HG03378 (cell line): ENCODE results near the gene SLC6A6.

Experiments
- ATAC-seq: cut with Tn5 transposase; IDR thresholded peaks from one replicate; pipeline ENCODE4 v1.9.1; 2021; ENCODE audit warnings: mild to moderate bottlenecking, moderate library complexity; ENCODE audit not compliant: unreplicated experiment

Gene SLC6A6

DNA sequence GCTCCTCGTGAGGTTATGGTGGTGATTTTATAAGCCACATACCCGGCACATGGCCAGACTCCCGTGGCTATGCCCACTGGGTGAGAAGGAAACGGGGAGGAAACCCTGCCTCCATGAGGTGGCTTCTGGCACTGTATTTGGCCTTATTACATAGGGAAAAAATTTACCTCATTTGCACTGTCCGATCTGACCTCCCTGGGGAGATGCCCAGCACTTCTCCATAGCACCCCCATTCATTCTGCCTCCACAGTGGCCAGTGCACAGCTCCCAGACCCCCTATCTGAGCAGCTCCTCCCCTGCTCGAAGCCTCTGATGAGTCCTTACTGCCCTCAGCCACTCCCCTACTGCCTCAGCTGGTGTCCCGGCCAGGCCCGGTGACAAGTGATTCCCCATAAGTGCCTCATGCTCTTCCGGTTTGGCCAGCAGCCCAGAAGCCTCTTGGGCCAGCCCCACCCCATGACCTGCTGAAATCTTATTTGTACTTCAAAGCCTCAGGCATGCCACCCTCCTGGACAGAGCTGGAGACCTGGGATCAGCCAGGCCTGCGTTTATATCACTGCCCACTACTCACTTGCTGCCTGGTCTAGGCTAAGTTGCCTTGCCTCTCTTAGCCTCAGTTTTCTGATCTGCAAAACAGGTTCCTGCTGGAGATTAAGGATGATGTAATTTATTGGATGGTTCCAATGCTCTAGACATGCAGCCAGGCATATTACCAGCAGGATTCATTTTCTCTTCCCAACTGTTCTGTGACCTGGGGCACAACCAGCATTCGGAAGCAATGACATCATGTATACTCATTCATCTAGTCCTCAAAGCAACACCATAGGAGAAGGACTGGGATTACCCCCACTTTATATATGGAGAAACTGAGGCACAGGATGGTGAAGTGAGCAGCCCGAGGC is 30.6 kb upstream of the SLC6A6 start:
- no peak for ATAC-seq

DNA sequence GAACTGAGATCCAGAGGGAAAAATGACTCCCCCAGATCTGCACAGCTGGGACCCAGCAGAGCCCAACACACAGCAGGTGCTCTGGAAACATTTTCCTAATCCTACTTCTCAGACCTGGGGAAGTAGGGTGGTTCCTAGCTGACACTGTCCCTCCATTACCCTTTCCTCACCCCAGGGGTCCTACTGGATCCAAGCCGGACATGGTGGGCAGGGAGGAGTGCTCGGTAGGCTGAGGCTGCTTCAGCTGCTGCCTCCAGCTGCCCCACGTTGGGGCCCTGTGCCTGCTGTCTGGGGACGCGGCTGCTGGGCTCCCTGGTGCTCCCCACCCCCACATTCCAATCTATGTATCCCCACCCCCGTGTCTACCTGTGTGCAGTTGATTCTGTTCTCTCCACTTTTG is 29.8 kb upstream of the SLC6A6 start:
- no peak for ATAC-seq

GRCh38 chr3:14373753-14374376 is 28.5 kb upstream of the SLC6A6 start:
- no peak for ATAC-seq

- ATAC-seq: no peak
Observed at GRCh38 chr3:14374444-14374883, 27.9 kb upstream of the SLC6A6 start.

DNA sequence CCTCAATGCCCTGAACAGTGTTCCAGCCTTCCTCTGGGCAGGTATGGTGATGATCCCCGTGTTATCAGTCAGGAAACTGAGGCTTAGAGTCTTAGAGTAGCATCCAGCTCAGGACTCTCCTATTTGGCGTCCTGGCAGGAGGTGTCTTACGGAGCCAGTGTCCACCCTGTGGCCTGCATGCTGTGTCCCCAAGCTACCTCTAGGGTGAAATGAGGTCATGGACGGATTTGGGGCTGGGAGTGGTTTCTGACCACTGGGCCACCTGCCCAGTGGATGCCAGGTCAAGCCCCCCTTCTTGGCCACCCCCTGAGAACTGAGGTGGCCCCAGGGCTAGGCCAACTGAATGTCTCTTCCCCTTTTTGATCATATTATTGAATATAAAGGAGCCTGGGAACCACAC is 27.2 kb upstream of the SLC6A6 start:
- no peak for ATAC-seq

GRCh38 chr3:14376348-14377043 is 25.9 kb upstream of the SLC6A6 start:
- no peak for ATAC-seq

GRCh38 chr3:14377044-14377837 is 25.2 kb upstream of the SLC6A6 start:
- ATAC-seq: no peak

- peak; percentile 73 for ATAC-seq
Observed at GRCh38 chr3:14377838-14378169, 24.6 kb upstream of the SLC6A6 start.

- ATAC-seq: no peak
Observed at GRCh38 chr3:14378415-14378814, 24.0 kb upstream of the SLC6A6 start.

- no peak for ATAC-seq
Observed at GRCh38 chr3:14379843-14380242, 22.6 kb upstream of the SLC6A6 start.

GRCh38 chr3:14386254-14386653 is 16.2 kb upstream of the SLC6A6 start:
- ATAC-seq: no peak

GRCh38 chr3:14388201-14388600 is 14.2 kb upstream of the SLC6A6 start:
- ATAC-seq: no peak

DNA sequence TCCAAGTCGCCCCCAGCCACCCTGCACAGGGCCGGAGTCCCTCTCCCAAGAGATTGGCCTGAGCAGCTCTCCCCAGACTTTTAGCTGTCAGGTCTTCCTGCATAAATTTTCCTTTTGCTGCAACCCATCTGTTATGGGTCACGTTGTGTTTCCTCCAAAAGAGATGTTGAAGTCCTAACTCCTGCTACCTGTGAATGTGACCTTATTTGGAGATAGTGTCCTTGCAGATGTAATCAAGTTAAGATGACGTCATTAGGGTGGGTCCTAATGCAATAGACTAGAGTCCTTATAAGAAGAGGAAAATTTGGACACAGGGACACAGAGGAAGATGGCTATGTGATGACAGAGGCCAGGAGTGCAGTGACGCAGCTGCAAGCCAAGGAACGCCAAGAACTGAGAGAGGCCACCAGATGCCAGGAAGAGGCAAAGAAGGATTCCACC is 13.2 kb upstream of the SLC6A6 start:
- no peak for ATAC-seq

- ATAC-seq: no peak
Observed at GRCh38 chr3:14389716-14390115, 12.7 kb upstream of the SLC6A6 start.

- no peak for ATAC-seq
Observed at GRCh38 chr3:14391033-14391432, 11.4 kb upstream of the SLC6A6 start.

DNA sequence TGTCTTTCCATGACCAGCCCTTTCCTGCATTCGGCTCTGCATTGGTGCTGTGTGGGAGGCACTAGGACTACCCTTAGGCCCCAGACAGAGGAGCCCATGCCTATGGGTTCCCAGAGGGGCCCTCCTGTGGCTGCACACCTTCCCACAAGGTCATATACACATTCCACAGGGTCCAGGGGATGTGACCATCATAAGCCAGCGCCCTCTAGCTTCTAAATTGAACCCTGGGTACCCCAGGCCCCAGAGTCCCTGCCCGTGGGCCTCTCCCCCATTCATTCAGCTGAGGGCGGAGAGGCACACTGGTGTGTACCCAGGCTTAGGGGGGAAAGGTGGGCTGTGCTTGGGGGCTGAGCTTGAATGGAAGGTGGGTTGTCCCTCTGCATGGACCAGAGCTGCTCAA is 10.2 kb upstream of the SLC6A6 start:
- no peak for ATAC-seq

DNA sequence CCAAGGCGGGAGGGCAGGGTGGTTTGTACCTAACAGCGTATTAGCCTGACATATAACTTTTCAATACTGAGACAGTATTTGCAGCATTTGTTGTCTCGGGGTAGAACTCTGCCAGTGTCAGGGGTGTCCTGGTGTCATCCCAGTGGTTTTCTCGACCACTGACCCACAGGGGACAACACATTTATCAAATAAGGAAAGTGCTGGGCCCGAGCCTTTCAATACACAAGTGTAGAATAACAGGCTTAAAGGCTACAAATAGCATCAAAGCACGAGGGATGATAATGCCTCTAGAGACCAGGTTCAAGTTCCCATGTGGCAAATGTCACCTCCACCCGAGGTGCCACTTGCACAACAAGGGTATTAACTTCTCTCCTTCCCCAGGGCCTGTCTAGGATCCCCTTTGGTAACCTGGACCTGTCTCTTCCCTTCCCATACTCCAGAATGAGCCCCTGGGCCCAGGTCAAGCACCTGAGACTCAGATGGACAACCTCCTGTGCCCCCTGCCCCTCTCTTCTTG is 9.5 kb upstream of the SLC6A6 start:
- ATAC-seq: no peak

GRCh38 chr3:14393440-14394106 is 8.8 kb upstream of the SLC6A6 start:
- no peak for ATAC-seq

DNA sequence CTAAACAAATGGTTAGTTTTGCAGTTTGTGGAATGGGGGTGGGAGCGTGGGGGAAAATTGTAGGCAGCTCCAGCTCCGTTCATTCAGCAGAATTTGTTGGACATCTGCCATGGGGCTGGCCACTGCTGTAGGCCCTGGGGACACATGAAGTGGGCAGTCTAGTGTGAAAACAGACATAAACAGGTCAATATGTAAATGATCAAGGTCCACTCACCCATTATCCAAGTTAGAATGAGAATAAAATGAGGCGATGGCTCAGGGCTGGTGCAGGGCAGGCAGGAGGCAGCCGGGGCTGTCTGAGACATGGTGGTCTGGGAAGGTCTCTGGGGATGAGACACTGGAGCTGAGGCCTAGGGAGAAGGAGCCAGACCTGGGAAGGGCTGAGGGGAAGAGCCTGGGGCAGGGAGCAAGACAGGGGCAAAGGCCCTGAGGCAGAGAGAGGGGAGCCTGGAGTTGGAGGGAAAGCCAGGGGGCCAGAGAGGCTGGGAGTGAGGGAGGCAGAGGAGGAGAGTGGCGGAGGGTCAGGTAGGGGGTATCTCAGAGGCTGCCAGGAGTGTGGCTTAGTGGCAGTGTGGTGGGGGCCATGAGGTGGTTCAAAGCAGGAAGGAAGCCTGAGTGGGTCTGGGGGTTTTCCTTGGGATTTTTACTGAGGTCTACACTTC is 6.2 kb upstream of the SLC6A6 start:
- ATAC-seq: no peak

DNA sequence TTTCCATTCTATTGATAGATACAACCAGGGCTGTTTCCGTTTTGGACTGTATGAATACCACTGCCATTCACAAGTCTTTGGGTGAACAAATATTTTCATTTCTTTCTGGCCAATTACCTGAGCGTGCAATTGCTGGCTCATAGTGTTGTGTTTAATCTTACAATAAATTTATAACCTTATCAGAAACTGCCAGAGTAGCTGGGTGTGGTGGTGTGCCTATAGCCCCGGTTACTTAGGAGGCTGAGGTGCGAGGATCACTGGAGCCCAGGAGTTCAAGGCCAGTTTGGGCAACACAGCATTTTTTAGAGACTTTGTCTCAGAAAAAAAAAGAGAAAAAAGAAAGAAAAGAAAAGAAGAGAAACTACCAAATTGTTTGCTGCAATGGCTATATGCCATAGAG is 5.4 kb upstream of the SLC6A6 start:
- no peak for ATAC-seq
